ENCODE data around the gene SLC35B2.

DNA sequence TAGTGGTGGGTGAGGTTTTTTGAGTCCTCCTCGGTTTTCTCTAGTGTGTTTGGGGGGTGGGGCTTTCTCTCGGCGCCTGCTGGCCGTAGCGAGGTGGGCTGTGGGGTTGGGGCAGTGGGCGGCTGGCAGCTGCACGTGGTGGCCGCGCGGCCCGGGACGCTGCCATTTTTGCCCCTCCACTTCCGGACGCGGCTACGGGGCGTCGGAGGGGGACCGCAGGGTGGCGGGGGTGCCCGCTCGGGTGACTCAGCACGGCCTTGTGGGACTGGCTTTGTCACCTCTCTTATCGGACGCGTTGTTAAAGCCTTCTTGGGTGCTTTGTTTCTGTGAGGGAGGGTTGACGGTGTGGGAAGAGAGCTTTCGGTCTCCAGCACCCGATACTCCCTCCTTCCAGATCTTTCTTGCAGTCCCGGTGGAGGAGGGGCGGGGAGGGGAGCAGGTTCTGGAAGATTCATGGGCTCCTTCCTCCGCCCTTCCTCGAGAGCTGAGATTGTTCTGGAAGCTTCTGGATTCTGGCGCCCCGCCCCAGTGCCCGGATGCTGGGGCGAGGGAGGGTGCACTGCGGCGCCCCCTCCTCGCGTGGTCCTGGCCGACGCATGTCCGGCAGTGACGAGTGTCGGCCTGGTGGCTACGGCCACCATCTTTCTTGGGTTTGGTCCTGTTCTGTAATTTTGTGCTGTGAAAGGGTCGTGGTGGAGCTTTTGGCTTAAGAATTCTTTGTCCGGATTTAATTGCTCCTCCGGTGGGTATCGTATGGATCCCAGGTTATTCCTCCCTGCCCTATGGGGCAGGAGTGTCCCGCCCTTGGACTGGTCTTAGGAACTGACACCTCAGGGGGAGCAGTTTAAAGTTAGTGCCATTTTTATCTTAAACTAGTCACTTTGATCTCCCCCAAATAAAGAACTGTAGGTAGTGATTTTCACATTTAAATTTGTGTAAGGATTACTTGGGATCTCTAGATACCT is 9.7 kb downstream of the SLC35B2 start:
- TF ChIP-seq, protein P1, sequence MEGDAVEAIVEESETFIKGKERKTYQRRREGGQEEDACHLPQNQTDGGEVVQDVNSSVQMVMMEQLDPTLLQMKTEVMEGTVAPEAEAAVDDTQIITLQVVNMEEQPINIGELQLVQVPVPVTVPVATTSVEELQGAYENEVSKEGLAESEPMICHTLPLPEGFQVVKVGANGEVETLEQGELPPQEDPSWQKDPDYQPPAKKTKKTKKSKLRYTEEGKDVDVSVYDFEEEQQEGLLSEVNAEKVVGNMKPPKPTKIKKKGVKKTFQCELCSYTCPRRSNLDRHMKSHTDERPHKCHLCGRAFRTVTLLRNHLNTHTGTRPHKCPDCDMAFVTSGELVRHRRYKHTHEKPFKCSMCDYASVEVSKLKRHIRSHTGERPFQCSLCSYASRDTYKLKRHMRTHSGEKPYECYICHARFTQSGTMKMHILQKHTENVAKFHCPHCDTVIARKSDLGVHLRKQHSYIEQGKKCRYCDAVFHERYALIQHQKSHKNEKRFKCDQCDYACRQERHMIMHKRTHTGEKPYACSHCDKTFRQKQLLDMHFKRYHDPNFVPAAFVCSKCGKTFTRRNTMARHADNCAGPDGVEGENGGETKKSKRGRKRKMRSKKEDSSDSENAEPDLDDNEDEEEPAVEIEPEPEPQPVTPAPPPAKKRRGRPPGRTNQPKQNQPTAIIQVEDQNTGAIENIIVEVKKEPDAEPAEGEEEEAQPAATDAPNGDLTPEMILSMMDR (IDR thresholded peaks at IDR 0.05): no peak
- TF ChIP-seq EZH2 (IDR thresholded peaks at IDR 0.05) (no peak), EZH2phosphoT487 (IDR thresholded peaks at IDR 0.05) (no peak)

Data from neural progenitor cell (in vitro differentiated cells).